Measurements from ENCODE around the gene PRR18.

Gene PRR18

GRCh38 chr6:166307082-166308032, 835 bp downstream of the PRR18 start:
- no peak for DNase-seq
- ATAC-seq (ENCODE audit: insufficient read depth, low read depth), result no peak
- no peaks in the 10 kb centered on the region for H3K79me2 ChIP-seq (ENCODE audit: insufficient read depth, low read length)
- no peak overlapping the region for H3K27ac ChIP-seq (ENCODE audit: low read length)
- no peaks in the 10 kb centered on the region for H3K9me3 ChIP-seq (ENCODE audit: insufficient read depth, low read length, severe bottlenecking)
- H2AFZ ChIP-seq (ENCODE audit: low read depth, low read length), result no peak overlapping the region
- H3K4me3 ChIP-seq (ENCODE audit: low read depth in 1 of 2, low read length in 2 of 2), result no peak overlapping the region
- H3K4me1 ChIP-seq (ENCODE audit: insufficient read depth, low read length), result no peaks in the 10 kb centered on the region
- no peaks in the 10 kb centered on the region for H4K20me1 ChIP-seq (ENCODE audit: insufficient read depth, low read length)
- H3K4me2 ChIP-seq (ENCODE audit: insufficient read depth, low read length), result no peak overlapping the region
- no peaks in the 10 kb centered on the region for H3K36me3 ChIP-seq (ENCODE audit: insufficient read depth, low read length)
- TF ChIP-seq CTCF (IDR thresholded peaks at IDR 0.05; ENCODE audit: borderline replicate concordance, extremely low read depth, low read length, poor library complexity, severe bottlenecking) (no peak), EZH2 (IDR thresholded peaks at IDR 0.05; ENCODE audit: borderline replicate concordance, low read depth, low read length, severe bottlenecking) (no peak)
- no peak overlapping the region for H3K9ac ChIP-seq (ENCODE audit: low read depth, low read length)
- no peaks in the 10 kb centered on the region for H3K27me3 ChIP-seq (ENCODE audit: insufficient read depth, low read length, poor library complexity)

DNA sequence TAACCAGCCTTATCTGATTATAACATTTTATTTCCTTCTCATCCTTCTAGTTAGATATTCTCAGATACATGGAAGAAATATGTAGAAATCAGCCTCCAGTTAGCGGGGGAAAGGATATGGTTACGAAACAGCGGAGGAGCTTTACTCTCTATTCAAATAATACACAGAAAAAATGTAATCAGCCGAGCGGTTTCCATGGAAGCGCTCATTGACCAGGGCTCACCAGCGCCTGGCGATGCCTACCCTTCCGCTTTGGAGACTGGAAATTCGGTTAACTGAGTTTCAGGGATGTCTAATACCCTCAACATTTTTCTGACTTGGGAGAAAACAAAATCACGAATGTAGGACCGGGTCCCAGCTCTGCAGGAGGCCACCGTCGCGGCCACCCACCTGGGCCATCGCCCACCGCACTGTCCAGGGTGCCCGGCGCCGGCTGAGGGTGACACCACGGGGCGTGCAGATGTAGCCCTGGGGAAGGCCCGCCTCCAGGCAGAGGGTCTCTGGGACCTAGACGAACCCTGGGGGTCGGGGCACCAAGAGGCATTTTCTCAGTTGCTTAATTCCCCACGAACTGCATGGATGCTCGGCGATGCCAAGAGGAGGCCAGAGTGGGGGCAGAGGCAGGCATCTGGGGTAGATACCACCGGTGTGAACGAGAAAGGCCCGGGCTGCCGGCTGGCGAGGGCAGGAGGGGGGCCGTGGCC, 1.7 kb downstream of the PRR18 start:
- Histone ChIP-seq H3K4me3 (ENCODE audit: low read depth in 1 of 2, low read length in 2 of 2) (no peak overlapping the region), H3K9ac (ENCODE audit: low read depth, low read length) (no peak overlapping the region), H3K4me1 (ENCODE audit: insufficient read depth, low read length) (no peaks in the 10 kb centered on the region), H2AFZ (ENCODE audit: low read depth, low read length) (no peak overlapping the region), H3K27ac (ENCODE audit: low read length) (no peak overlapping the region), H3K27me3 (ENCODE audit: insufficient read depth, low read length, poor library complexity) (no peaks in the 10 kb centered on the region), H3K36me3 (ENCODE audit: insufficient read depth, low read length) (no peaks in the 10 kb centered on the region), H4K20me1 (ENCODE audit: insufficient read depth, low read length) (no peaks in the 10 kb centered on the region), H3K9me3 (ENCODE audit: insufficient read depth, low read length, severe bottlenecking) (no peaks in the 10 kb centered on the region), H3K79me2 (ENCODE audit: insufficient read depth, low read length) (no peaks in the 10 kb centered on the region), H3K4me2 (ENCODE audit: insufficient read depth, low read length) (no peak overlapping the region)
- no peak for DNase-seq
- no peak for ATAC-seq (ENCODE audit: insufficient read depth, low read depth)
- TF ChIP-seq CTCF (IDR thresholded peaks at IDR 0.05; ENCODE audit: borderline replicate concordance, extremely low read depth, low read length, poor library complexity, severe bottlenecking), result no peak
- no peak for TF ChIP-seq EZH2 (IDR thresholded peaks at IDR 0.05; ENCODE audit: borderline replicate concordance, low read depth, low read length, severe bottlenecking)

DNA sequence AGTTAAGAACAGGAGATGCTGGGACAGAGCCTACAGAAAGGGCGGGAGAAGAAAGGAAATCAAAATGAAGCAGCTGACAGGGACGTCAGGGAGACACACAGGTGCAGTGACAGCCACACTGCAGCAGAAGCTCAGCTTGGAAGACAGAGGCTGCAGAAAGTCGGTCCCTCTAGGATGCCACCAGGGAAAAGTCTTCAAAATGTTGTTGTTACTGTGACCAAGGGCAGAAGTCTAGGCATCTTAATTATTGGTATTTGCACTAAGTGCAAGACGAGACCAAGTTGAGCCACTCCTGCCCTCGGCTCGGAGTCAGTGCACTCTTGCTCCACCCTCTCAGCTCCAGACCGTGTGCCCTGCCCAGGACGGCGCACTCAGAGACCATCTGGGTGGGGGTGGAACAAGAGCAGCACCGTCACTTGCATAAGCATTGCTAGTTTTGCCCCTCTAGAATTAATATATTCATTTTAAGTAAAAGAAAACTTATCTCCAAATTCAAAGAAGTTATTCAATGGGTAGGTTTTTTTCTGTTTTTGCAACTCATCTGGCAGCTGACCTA, 2.6 kb downstream of the PRR18 start:
- ATAC-seq (ENCODE audit: insufficient read depth, low read depth) (no peak), DNase-seq (no peak)
- Histone ChIP-seq H3K9ac (ENCODE audit: low read depth, low read length) (no peak overlapping the region), H3K4me1 (ENCODE audit: insufficient read depth, low read length) (no peaks in the 10 kb centered on the region), H4K20me1 (ENCODE audit: insufficient read depth, low read length) (no peaks in the 10 kb centered on the region), H3K79me2 (ENCODE audit: insufficient read depth, low read length) (no peaks in the 10 kb centered on the region), H2AFZ (ENCODE audit: low read depth, low read length) (no peak overlapping the region), H3K9me3 (ENCODE audit: insufficient read depth, low read length, severe bottlenecking) (no peaks in the 10 kb centered on the region), H3K27me3 (ENCODE audit: insufficient read depth, low read length, poor library complexity) (no peaks in the 10 kb centered on the region), H3K36me3 (ENCODE audit: insufficient read depth, low read length) (no peaks in the 10 kb centered on the region), H3K4me2 (ENCODE audit: insufficient read depth, low read length) (no peak overlapping the region), H3K4me3 (ENCODE audit: low read depth in 1 of 2, low read length in 2 of 2) (no peak overlapping the region), H3K27ac (ENCODE audit: low read length) (no peak overlapping the region)
- TF ChIP-seq CTCF (IDR thresholded peaks at IDR 0.05; ENCODE audit: borderline replicate concordance, extremely low read depth, low read length, poor library complexity, severe bottlenecking) (no peak), EZH2 (IDR thresholded peaks at IDR 0.05; ENCODE audit: borderline replicate concordance, low read depth, low read length, severe bottlenecking) (no peak)
